ES-I3 (cell line): ENCODE data around the gene NFE2L1.
A peak's percentile ranks its signal among the peaks of the same experiment; 100 is the strongest.

Source experiments
- H3K36me3 ChIP-seq: 2 replicates; pipeline ENCODE4 v1.6.1; 2013; ENCODE audit warnings: mild to moderate bottlenecking, low read length, control low read depth, moderate library complexity; ENCODE audit not compliant: insufficient read depth
- H3K4me1 ChIP-seq: 2 replicates; pipeline ENCODE4 v1.6.1; 2013; ENCODE audit warnings: mild to moderate bottlenecking, control low read depth, low read length; ENCODE audit not compliant: insufficient read depth
- H3K9ac ChIP-seq: 2 replicates; pipeline ENCODE4 v1.6.1; 2013; ENCODE audit warnings: low read depth, mild to moderate bottlenecking, low read length, moderate library complexity
- H3K9me3 ChIP-seq: 2 replicates; pipeline ENCODE4 v1.6.1; 2013; ENCODE audit warnings: mild to moderate bottlenecking, low read length, moderate library complexity; ENCODE audit not compliant: control insufficient read depth, insufficient read depth

The NFE2L1 gene

GRCh38 chr17:48048384-48049126 is 396 bp downstream of the NFE2L1 start:
- peaks cover 40% of the 10 kb centered on the region for H3K4me1 ChIP-seq
- H3K36me3 ChIP-seq, result 0 out of 2 replicates have a peak, but pooled peaks cover 3% of the 10 kb centered on the region
- H3K9me3 ChIP-seq, result no peaks in the 10 kb centered on the region
- H3K9ac ChIP-seq, result peak overlapping the region; percentile 87

- no peak overlapping the region for H3K9ac ChIP-seq
- H3K4me1 ChIP-seq, result peaks cover 37% of the 10 kb centered on the region
- no peaks in the 10 kb centered on the region for H3K9me3 ChIP-seq
- peaks cover 4% of the 10 kb centered on the region; the same call in 1 of the 2 replicates for H3K36me3 ChIP-seq
These were observed 3.1 kb downstream of the NFE2L1 start for GRCh38 chr17:48051283-48051682.

GRCh38 chr17:48051706-48052486 is 3.7 kb downstream of the NFE2L1 start:
- peaks cover 43% of the 10 kb centered on the region for H3K4me1 ChIP-seq
- no peak overlapping the region for H3K9ac ChIP-seq
- peaks cover 10% of the 10 kb centered on the region for H3K36me3 ChIP-seq

GRCh38 chr17:48052956-48053757 is 5.0 kb downstream of the NFE2L1 start:
- peaks cover 44% of the 10 kb centered on the region for H3K4me1 ChIP-seq
- H3K36me3 ChIP-seq, result peaks cover 23% of the 10 kb centered on the region
- no peaks in the 10 kb centered on the region for H3K9me3 ChIP-seq
- H3K9ac ChIP-seq, result peak overlapping the region; percentile 18

More at GRCh38 chr17:48051706-48052486, 3.7 kb downstream of the NFE2L1 start:
- H3K9me3 ChIP-seq, result no peaks in the 10 kb centered on the region

GRCh38 chr17:48053758-48054237 is 5.6 kb downstream of the NFE2L1 start:
- peaks cover 29% of the 10 kb centered on the region for H3K36me3 ChIP-seq
- H3K9me3 ChIP-seq, result no peaks in the 10 kb centered on the region
- H3K4me1 ChIP-seq, result peaks cover 44% of the 10 kb centered on the region
- H3K9ac ChIP-seq, result peak overlapping the region; percentile 18

- Histone ChIP-seq H3K9ac (peak overlapping the region; percentile 92), H3K9me3 (no peaks in the 10 kb centered on the region), H3K4me1 (peaks cover 44% of the 10 kb centered on the region), H3K36me3 (peaks cover 36% of the 10 kb centered on the region)
These were observed 6.4 kb downstream of the NFE2L1 start for GRCh38 chr17:48054238-48055185.

GRCh38 chr17:48055531-48056245 is 7.5 kb downstream of the NFE2L1 start:
- Histone ChIP-seq H3K9me3 (no peaks in the 10 kb centered on the region), H3K4me1 (peaks cover 41% of the 10 kb centered on the region), H3K9ac (peak overlapping the region; percentile 92), H3K36me3 (peaks cover 44% of the 10 kb centered on the region)

GRCh38 chr17:48056246-48056745 is 8.1 kb downstream of the NFE2L1 start:
- peak overlapping the region; percentile 92 for H3K9ac ChIP-seq
- H3K9me3 ChIP-seq, result no peaks in the 10 kb centered on the region
- H3K4me1 ChIP-seq, result peaks cover 37% of the 10 kb centered on the region
- H3K36me3 ChIP-seq, result peaks cover 43% of the 10 kb centered on the region

GRCh38 chr17:48056879-48057278 is 8.7 kb downstream of the NFE2L1 start:
- H3K4me1 ChIP-seq, result peaks cover 32% of the 10 kb centered on the region

GRCh38 chr17:48057626-48058025 is 9.5 kb downstream of the NFE2L1 start:
- Histone ChIP-seq H3K9ac (no peak overlapping the region), H3K4me1 (peaks cover 25% of the 10 kb centered on the region), H3K9me3 (no peaks in the 10 kb centered on the region), H3K36me3 (peaks cover 55% of the 10 kb centered on the region)

More at GRCh38 chr17:48056879-48057278, 8.7 kb downstream of the NFE2L1 start:
- Histone ChIP-seq H3K9ac (no peak overlapping the region), H3K36me3 (peaks cover 49% of the 10 kb centered on the region), H3K9me3 (no peaks in the 10 kb centered on the region)

- H3K9ac ChIP-seq, result no peak overlapping the region
- H3K9me3 ChIP-seq, result no peaks in the 10 kb centered on the region
- H3K36me3 ChIP-seq, result peaks cover 65% of the 10 kb centered on the region
- peaks cover 16% of the 10 kb centered on the region for H3K4me1 ChIP-seq
These were observed 10.4 kb downstream of the NFE2L1 start for GRCh38 chr17:48058393-48059124.

- peaks cover 66% of the 10 kb centered on the region for H3K36me3 ChIP-seq
- H3K4me1 ChIP-seq, result peaks cover 11% of the 10 kb centered on the region
- no peak overlapping the region for H3K9ac ChIP-seq
- no peaks in the 10 kb centered on the region for H3K9me3 ChIP-seq
These were observed 11.0 kb downstream of the NFE2L1 start for GRCh38 chr17:48059125-48059668.
